ENCODE results near the gene SLC30A10. TPM values are rescaled to one million over a fixed set of nuclear protein-coding genes. Genes with fewer than 3 reads are reported as not detected.

The SLC30A10 gene
- total RNA-seq, 1 experiment from 2014 or later = not detected

DNA sequence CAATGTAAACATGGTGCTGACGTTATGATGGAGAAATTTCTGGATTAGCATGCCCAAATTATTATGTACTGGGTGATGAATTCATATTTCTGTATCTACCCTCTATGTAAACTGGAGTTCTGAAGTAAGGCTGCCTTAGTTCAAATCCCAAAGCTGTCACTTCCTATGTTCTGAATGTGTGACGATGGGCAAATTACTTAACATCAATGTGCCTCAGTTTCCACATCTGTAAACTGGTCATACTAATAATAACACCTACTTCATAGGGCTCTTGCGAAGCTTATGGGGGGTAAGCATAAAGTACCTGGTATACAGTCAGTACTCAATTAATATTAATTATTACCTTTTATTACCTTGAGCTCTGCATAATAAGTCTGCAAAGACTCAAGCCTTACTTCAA lies 45.6 kb downstream of the SLC30A10 start:
- TF ChIP-seq SIN3A (IDR thresholded peaks at IDR 0.05; ENCODE audit: borderline replicate concordance, insufficient read depth, low read depth, low read length) (no peak), CTCF (IDR thresholded peaks at IDR 0.05) (no peak), REST (IDR thresholded peaks at IDR 0.05; ENCODE audit: insufficient read depth in 1 of 2, low read depth in 2 of 2, low read length in 1 of 2) (no peak), TCF7L2 (IDR thresholded peaks at IDR 0.05; ENCODE audit: low read depth, low read length) (no peak), POLR2AphosphoS5 (IDR thresholded peaks at IDR 0.05; ENCODE audit: low read depth, low read length) (no peak)
- intact Hi-C loops (cut with micrococcal nuclease; ENCODE audit: unreplicated experiment) (no loop called here), in situ Hi-C loops (cut with HindIII; ENCODE audit: low pct_unique_long_range_greater_than_20kb, low sequenced_read_pairs) (no loop called here)
- H3K4me3 ChIP-seq (ENCODE audit: low read depth in 2 of 2, low read length in 2 of 2) = no peak overlapping the region
- no peak overlapping the region for H3K27ac ChIP-seq (ENCODE audit: low read length)
- H3K4me1 ChIP-seq (ENCODE audit: control insufficient read depth, insufficient read depth, low read length) = no peaks in the 10 kb centered on the region
- peaks cover 15% of the 10 kb centered on the region for H3K27me3 ChIP-seq (ENCODE audit: control insufficient read depth, insufficient read depth, low read length)
- no peaks in the 10 kb centered on the region for H3K9me3 ChIP-seq (ENCODE audit: control insufficient read depth, insufficient read depth, low read depth, low read length)
- DNase-seq (ENCODE audit: low read depth, low spot score) (no peak), ATAC-seq (no peak)
- no peaks in the 10 kb centered on the region for H3K36me3 ChIP-seq (ENCODE audit: control insufficient read depth, insufficient read depth, low read length)
- no TSS peak for BruUV-seq (replicated peaks)
- ChIA-PET CTCF (no interaction called here), POLR2A (no interaction called here)

DNA sequence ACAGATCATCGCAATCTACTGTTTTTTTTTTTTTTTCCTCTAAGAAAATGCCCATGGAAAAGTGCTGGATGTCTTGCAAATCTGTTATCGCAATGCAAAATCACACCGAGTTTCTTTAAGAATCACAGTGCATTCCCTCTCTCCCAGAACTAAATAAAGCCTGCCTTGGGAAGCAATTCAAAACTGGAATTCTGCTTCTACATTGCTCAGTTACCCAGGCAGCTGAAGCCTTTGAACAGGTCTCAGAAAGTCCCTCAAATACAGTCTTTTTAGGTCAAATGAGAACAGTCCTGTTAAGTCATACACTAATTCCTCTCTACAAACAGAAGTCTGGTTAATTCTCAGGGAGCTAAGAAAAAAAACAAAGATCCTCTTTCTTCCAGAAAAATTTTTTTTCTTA lies 46.3 kb downstream of the SLC30A10 start:
- Histone ChIP-seq H3K4me3 (ENCODE audit: low read depth in 2 of 2, low read length in 2 of 2) (no peak overlapping the region), H3K36me3 (ENCODE audit: control insufficient read depth, insufficient read depth, low read length) (no peaks in the 10 kb centered on the region), H3K27me3 (ENCODE audit: control insufficient read depth, insufficient read depth, low read length) (peaks cover 18% of the 10 kb centered on the region), H3K4me1 (ENCODE audit: control insufficient read depth, insufficient read depth, low read length) (no peaks in the 10 kb centered on the region), H3K27ac (ENCODE audit: low read length) (no peak overlapping the region), H3K9me3 (ENCODE audit: control insufficient read depth, insufficient read depth, low read depth, low read length) (no peaks in the 10 kb centered on the region)
- ATAC-seq (no peak), DNase-seq (ENCODE audit: low read depth, low spot score) (no peak)
- ChIA-PET CTCF (no interaction called here), POLR2A (no interaction called here)
- in situ Hi-C loops (cut with HindIII; ENCODE audit: low pct_unique_long_range_greater_than_20kb, low sequenced_read_pairs) = no loop called here
- TF ChIP-seq SIN3A (IDR thresholded peaks at IDR 0.05; ENCODE audit: borderline replicate concordance, insufficient read depth, low read depth, low read length) = no peak
- no peak for TF ChIP-seq CTCF (IDR thresholded peaks at IDR 0.05)
- TF ChIP-seq REST (IDR thresholded peaks at IDR 0.05; ENCODE audit: insufficient read depth in 1 of 2, low read depth in 2 of 2, low read length in 1 of 2) = no peak
- no peak for TF ChIP-seq POLR2AphosphoS5 (IDR thresholded peaks at IDR 0.05; ENCODE audit: low read depth, low read length)
- TF ChIP-seq TCF7L2 (IDR thresholded peaks at IDR 0.05; ENCODE audit: low read depth, low read length) = no peak
- no TSS peak for BruUV-seq (replicated peaks)
- intact Hi-C loops (cut with micrococcal nuclease; ENCODE audit: unreplicated experiment) = no loop called here
